ENCODE results near the gene COPE. TPM values are rescaled to one million over a fixed set of nuclear protein-coding genes. Genes with fewer than 3 reads are reported as not detected.

The COPE gene
- total and polyA plus RNA-seq, 2 of the 8 experiments (the other 6 are each of a cell fraction or from before 2014, with no cell fraction given) = 178 to 356 TPM

Other genes with a start within 250 kb of the COPE start
- gene CRTC1, start 235.7 kb downstream of the COPE start, total RNA-seq (2021; fragmentation: NEBNext Ultra II Directional; extraction: Animal tissue kit (Norgen Biotek cat#: 25700)) = 8.5 TPM in 2 replicates
- gene CRTC1, start 235.7 kb downstream of the COPE start, polyA plus RNA-seq (2011; rRNA removed) = 2.9 and 6.5 TPM in 2 replicates
- gene COMP, start 128.1 kb downstream of the COPE start, total RNA-seq (2021; fragmentation: NEBNext Ultra II Directional; extraction: Animal tissue kit (Norgen Biotek cat#: 25700)) = 0.17 and 0.25 TPM in 2 replicates
- 0.17 and 0.35 TPM in 2 replicates for gene COMP, start 128.1 kb downstream of the COPE start, polyA plus RNA-seq (2011; rRNA removed)
- 62.0 and 64.6 TPM in 2 replicates for gene UPF1, start 87.4 kb downstream of the COPE start, total RNA-seq (2021; fragmentation: NEBNext Ultra II Directional; extraction: Animal tissue kit (Norgen Biotek cat#: 25700))
- 46.4 and 77.0 TPM in 2 replicates for gene UPF1, start 87.4 kb downstream of the COPE start, polyA plus RNA-seq (2011; rRNA removed)
- gene CERS1, start 23.2 kb downstream of the COPE start, total RNA-seq (2021; fragmentation: NEBNext Ultra II Directional; extraction: Animal tissue kit (Norgen Biotek cat#: 25700)) = 18.6 and 23.1 TPM in 2 replicates
- 51.0 and 61.6 TPM in 2 replicates for gene CERS1, start 23.2 kb downstream of the COPE start, polyA plus RNA-seq (2011; rRNA removed)
- 41.3 and 52.3 TPM in 2 replicates for gene DDX49, start 328 bp upstream of the COPE start, total RNA-seq (2021; fragmentation: NEBNext Ultra II Directional; extraction: Animal tissue kit (Norgen Biotek cat#: 25700))
- gene DDX49, start 328 bp upstream of the COPE start, polyA plus RNA-seq (2011; rRNA removed) = 46.5 and 61.0 TPM in 2 replicates
- 28.3 and 33.2 TPM in 2 replicates for gene HOMER3, start 21.8 kb upstream of the COPE start, total RNA-seq (2021; fragmentation: NEBNext Ultra II Directional; extraction: Animal tissue kit (Norgen Biotek cat#: 25700))
- gene HOMER3, start 21.8 kb upstream of the COPE start, polyA plus RNA-seq (2011; rRNA removed) = 41.6 and 53.5 TPM in 2 replicates
- gene SUGP2, start 114.1 kb upstream of the COPE start, total RNA-seq (2021; fragmentation: NEBNext Ultra II Directional; extraction: Animal tissue kit (Norgen Biotek cat#: 25700)) = 106 and 114 TPM in 2 replicates
- gene SUGP2, start 114.1 kb upstream of the COPE start, polyA plus RNA-seq (2011; rRNA removed) = 57.7 and 76.6 TPM in 2 replicates
- gene ARMC6, start 114.2 kb upstream of the COPE start, total RNA-seq (2021; fragmentation: NEBNext Ultra II Directional; extraction: Animal tissue kit (Norgen Biotek cat#: 25700)) = 68.3 and 73.7 TPM in 2 replicates
- 67.1 and 87.0 TPM in 2 replicates for gene ARMC6, start 114.2 kb upstream of the COPE start, polyA plus RNA-seq (2011; rRNA removed)
- gene SLC25A42, start 144.6 kb upstream of the COPE start, total RNA-seq (2021; fragmentation: NEBNext Ultra II Directional; extraction: Animal tissue kit (Norgen Biotek cat#: 25700)) = 4.1 and 6.2 TPM in 2 replicates
- gene SLC25A42, start 144.6 kb upstream of the COPE start, polyA plus RNA-seq (2011; rRNA removed) = 5.9 and 10.5 TPM in 2 replicates
- 41.9 and 47.8 TPM in 2 replicates for gene TMEM161A, start 219.1 kb upstream of the COPE start, total RNA-seq (2021; fragmentation: NEBNext Ultra II Directional; extraction: Animal tissue kit (Norgen Biotek cat#: 25700))
- 103 and 153 TPM in 2 replicates for gene TMEM161A, start 219.1 kb upstream of the COPE start, polyA plus RNA-seq (2011; rRNA removed)